Stimulated activated memory B cell treated with anti-CD40 and anti-IgM and Interleukin-4, amounts not matched to agents 10 μg/mL and 1 μg/mL and 100 μg/mL, for 72 hours (primary cell): ENCODE measurements around the gene EFNB3.

Source experiments
- ATAC-seq: fragments of 150-1000 bp; cut with Tn5 transposase; 2 replicates; pipeline ENCODE4 v1.10.0; 2021
- H3K27ac Mint-ChIP-seq: one replicate; pipeline ENCODE4 v1.8.0; 2022; ENCODE audit warnings: mild to moderate bottlenecking, mixed read lengths
- H3K27me3 Mint-ChIP-seq: one replicate; pipeline ENCODE4 v1.8.0; 2022; ENCODE audit warnings: mixed read lengths
- H3K36me3 Mint-ChIP-seq: one replicate; pipeline ENCODE4 v1.8.0; 2022; ENCODE audit warnings: mixed read lengths
- H3K4me1 Mint-ChIP-seq: one replicate; pipeline ENCODE4 v1.8.0; 2022; ENCODE audit warnings: mixed read lengths
- H3K4me3 Mint-ChIP-seq: one replicate; pipeline ENCODE4 v1.8.0; 2022; ENCODE audit warnings: mild to moderate bottlenecking, moderate library complexity, mixed read lengths
- H3K9me3 Mint-ChIP-seq: one replicate; pipeline ENCODE4 v1.8.0; 2022; ENCODE audit warnings: mixed read lengths

The EFNB3 gene

DNA sequence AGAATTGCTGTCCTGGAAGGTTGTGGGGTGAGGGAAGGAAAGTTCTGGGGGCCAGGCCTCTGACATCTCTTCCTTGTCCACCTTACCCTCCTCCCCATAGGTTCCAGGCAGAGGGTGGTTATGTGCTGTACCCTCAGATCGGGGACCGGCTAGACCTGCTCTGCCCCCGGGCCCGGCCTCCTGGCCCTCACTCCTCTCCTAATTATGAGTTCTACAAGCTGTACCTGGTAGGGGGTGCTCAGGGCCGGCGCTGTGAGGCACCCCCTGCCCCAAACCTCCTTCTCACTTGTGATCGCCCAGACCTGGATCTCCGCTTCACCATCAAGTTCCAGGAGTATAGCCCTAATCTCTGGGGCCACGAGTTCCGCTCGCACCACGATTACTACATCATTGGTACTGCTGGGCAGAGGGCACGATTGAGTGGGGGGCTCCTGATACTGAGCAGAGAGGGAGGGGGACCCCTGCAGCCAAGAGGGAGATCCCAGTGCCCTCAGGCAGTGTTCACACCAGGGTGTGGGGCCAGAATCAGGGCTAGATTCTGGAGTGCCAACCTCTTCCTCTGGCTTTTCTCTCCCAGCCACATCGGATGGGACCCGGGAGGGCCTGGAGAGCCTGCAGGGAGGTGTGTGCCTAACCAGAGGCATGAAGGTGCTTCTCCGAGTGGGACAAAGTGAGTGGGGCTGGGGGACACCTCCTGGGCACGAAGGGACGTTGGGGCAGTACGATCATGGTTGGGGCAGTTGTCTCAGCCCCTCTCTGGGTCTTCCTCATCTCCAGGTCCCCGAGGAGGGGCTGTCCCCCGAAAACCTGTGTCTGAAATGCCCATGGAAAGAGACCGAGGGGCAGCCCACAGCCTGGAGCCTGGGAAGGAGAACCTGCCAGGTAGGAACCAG lies 3.1 kb downstream of the EFNB3 start:
- no peaks in the 10 kb centered on the region for H3K9me3 Mint-ChIP-seq
- no peak overlapping the region for H3K27ac Mint-ChIP-seq
- H3K27me3 Mint-ChIP-seq: peaks cover 89% of the 10 kb centered on the region
- H3K4me3 Mint-ChIP-seq: no peak overlapping the region
- no peak for ATAC-seq
- peaks cover 6% of the 10 kb centered on the region for H3K36me3 Mint-ChIP-seq
- peaks cover 33% of the 10 kb centered on the region for H3K4me1 Mint-ChIP-seq

DNA sequence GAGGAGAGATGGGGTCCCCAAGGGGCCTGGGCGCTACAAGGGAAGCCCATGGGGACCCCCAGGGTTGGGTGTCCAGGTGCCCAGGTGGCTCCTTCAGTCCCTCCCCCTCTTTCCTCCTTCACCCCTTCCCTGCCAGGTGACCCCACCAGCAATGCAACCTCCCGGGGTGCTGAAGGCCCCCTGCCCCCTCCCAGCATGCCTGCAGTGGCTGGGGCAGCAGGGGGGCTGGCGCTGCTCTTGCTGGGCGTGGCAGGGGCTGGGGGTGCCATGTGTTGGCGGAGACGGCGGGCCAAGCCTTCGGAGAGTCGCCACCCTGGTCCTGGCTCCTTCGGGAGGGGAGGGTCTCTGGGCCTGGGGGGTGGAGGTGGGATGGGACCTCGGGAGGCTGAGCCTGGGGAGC lies 4.0 kb downstream of the EFNB3 start:
- peaks cover 23% of the 10 kb centered on the region for H3K4me1 Mint-ChIP-seq
- no peak for ATAC-seq
- H3K4me3 Mint-ChIP-seq: no peak overlapping the region
- peaks cover 89% of the 10 kb centered on the region for H3K27me3 Mint-ChIP-seq
- H3K9me3 Mint-ChIP-seq: no peaks in the 10 kb centered on the region
- H3K27ac Mint-ChIP-seq: no peak overlapping the region
- no peaks in the 10 kb centered on the region for H3K36me3 Mint-ChIP-seq

DNA sequence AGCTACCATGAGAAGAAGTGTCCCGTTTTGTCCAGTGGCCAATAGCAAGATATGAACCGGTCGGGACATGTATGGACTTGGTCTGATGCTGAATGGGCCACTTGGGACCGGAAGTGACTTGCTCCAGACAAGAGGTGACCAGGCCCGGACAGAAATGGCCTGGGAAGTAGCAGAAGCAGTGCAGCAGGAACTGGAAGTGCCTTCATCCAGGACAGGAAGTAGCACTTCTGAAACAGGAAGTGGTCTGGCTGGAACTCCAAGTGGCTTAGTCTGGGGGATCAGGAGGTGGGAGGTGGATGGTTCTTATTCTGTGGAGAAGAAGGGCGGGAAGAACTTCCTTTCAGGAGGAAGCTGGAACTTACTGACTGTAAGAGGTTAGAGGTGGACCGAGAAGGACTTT lies 5.3 kb downstream of the EFNB3 start:
- ATAC-seq: no peak
- Mint-ChIP-seq H3K9me3 (no peaks in the 10 kb centered on the region), H3K36me3 (no peaks in the 10 kb centered on the region), H3K27me3 (peaks cover 91% of the 10 kb centered on the region), H3K4me1 (peaks cover 14% of the 10 kb centered on the region), H3K4me3 (no peak overlapping the region), H3K27ac (no peak overlapping the region)

DNA sequence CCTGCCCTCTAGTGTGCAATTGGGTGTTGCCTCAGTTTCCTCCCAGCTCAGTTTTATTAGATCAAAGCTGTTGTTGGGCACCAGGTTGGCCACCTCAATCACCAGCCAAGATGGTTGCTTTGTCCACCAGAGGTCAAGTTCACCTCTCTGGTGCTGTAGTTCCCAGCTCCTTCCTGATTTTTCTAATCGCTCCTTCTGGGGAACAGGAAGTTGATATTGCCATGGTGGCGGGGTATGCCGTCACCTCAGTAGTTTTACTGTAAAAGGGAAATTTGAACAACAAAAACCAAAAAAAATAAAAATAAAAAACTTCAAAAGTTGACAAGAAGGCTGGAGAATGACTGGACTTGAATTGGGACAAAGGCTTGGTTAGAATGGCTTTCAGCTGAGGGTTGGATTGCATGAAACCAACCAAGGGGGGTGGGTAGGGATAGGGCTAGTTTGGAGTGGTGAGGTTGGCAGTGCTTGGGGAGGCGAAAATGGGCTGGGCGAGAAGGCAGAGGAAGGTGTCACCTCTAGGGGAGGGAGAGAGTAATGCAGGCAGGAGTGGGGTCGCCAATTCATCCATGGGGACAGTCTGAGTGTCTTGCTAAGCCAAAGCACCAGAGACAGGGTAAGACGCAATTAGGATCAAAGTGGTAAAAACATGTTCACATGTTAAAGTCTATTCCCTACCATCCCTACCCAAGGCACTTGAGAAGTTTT lies 6.2 kb downstream of the EFNB3 start:
- no peak overlapping the region for H3K4me3 Mint-ChIP-seq
- no peak overlapping the region for H3K27ac Mint-ChIP-seq
- no peak for ATAC-seq
- no peaks in the 10 kb centered on the region for H3K36me3 Mint-ChIP-seq
- peaks cover 91% of the 10 kb centered on the region for H3K27me3 Mint-ChIP-seq
- H3K9me3 Mint-ChIP-seq: no peaks in the 10 kb centered on the region
- H3K4me1 Mint-ChIP-seq: peaks cover 9% of the 10 kb centered on the region

DNA sequence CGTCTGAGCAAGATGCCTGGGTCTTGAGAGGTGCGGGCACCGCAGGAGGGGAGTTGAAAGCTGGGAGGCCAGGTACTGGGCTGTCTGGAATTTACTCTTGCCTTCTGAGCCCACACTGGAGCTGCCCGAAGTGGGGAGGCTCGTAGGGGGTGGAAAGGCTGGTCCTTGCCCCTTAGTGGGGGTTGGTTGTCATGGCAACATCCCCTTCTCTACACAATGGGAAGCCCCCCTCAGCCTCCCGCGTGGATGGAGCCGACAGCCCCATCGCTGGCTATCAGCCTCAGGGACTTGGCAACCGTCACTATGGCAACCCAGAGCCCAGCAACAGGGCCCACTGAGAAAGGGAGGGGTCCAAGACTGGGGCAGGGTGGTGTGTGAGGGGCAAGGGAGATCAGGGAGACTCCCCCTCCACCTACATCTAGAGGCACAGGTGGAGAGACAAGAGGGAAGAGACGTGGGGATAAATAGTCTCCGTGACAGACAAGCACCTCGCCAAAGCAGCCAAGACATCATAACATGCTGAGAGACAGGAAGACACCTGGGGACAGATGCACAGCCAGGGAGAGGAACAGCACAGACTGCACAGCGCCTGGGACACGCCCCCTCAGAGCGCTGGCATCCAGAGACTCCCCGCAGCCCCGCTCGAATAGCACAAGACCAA lies 7.2 kb downstream of the EFNB3 start:
- Mint-ChIP-seq H3K4me3 (no peak overlapping the region), H3K27me3 (peaks cover 91% of the 10 kb centered on the region), H3K4me1 (peaks cover 19% of the 10 kb centered on the region), H3K27ac (no peak overlapping the region), H3K36me3 (no peaks in the 10 kb centered on the region), H3K9me3 (no peaks in the 10 kb centered on the region)
- ATAC-seq: no peak

DNA sequence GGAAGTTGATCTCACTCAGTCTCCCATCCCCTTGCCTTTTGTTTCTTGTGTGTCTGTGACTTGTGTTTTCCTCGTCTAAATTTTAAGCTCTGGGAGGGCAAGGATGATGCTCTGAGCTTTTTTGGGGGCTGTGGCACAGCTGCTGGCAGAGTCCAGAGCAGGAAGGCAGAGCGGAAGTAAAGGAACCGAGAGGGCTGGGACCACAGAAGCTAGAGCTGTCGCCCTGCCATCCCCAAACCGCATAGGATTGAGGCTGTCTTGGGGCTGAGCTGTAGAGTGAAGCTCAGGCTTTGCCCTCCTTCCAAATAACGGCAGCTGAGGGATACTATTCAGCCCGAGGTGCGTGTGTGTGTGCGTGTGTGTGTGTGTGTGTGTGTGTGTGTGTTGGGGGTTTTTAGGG lies 8.8 kb downstream of the EFNB3 start:
- H3K36me3 Mint-ChIP-seq: no peaks in the 10 kb centered on the region
- H3K27me3 Mint-ChIP-seq: peaks cover 94% of the 10 kb centered on the region
- ATAC-seq: no peak
- H3K9me3 Mint-ChIP-seq: no peaks in the 10 kb centered on the region
- peaks cover 32% of the 10 kb centered on the region for H3K4me1 Mint-ChIP-seq
- no peak overlapping the region for H3K27ac Mint-ChIP-seq
- no peak overlapping the region for H3K4me3 Mint-ChIP-seq

DNA sequence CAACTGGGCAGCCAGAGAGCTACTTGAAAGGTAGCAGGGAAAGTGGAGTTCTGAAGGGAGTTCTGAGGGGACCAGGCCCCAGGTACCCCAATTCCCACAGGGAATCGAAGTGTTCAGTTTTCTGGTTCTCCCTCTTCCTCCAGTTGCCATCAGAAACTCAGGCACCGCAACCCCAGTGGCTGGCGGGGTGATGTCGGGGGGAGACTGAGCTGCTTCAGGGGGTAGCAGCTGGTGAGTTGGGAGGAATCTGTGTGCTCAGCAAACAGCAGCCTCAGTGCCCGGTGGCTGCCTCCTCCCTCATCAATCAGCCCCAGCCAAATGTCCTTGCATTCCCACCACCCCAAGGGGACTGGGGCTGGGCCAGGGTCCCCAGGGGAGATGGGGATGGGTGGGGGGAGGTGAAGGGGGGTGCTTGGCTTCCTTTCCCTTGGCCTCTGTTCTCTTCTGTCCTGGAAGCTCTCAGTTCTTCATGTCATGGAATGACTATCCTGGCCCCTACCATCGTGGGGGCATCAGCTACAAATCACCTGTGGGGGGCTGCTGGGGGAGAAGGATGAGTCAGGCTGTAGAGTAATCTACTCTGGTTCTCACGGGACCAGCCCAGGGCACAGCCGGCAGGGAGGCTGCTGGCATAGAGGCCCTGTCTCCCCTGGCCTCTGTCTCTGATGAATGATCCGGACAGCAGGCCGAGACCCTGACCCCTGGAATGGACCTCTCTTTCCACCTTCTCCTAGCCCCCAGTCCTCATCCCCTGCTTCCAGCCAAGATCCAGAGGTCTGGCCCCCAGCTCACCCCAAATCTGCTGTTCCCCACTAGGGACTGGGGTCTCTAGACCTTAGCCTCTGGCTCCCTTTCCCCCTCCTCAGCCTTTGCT lies 10.0 kb downstream of the EFNB3 start:
- Mint-ChIP-seq H3K36me3 (no peaks in the 10 kb centered on the region), H3K27me3 (peaks cover 95% of the 10 kb centered on the region), H3K4me3 (no peak overlapping the region)

DNA sequence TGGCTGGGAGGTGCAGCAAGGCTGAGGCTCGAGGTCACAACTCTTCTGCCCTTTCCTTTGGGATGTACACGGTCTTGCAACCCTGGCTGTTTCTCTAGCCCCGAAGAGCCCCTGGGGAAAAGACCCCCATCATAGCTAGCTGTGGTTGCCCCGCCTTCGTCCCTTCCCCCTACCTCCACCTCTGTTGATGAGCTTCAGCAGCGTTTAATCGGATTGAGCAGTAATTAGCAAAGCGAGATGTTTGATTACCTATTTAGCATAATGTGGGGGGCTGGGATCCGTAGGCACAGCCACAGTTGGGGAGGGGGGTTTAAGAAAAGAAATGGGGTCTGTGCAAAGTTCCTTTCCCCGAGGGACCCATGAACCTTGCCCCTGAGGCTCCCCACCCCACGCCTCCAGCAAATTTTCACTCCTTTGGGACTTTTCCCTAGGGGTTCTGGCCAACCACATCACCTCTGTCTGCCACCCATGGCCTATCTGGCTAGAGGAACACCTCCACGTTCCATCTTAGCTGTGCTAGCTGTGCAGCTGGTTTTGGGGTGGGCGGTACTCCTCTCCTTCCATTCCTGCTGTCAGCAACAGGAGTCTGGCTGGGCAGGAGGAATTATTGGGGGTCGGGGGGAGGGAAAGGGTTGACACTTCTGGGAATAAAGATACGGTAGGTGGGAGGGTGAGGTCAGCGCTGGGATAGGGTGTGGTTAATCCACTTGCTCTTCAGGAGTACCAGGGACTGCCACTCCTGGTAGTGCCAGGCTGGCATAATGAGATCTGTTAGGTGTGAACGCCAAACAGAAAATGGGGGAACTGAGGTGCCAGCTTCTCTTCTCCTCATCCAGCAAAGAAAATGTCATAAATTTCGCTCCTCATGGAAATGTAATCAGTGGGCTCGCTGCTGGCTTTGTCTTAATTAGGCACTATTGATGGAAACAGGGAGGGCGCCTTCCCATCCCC lies 11.2 kb downstream of the EFNB3 start:
- H3K27me3 Mint-ChIP-seq: peaks cover 96% of the 10 kb centered on the region
- ATAC-seq: no peak
- no peaks in the 10 kb centered on the region for H3K36me3 Mint-ChIP-seq
- H3K4me1 Mint-ChIP-seq: peaks cover 24% of the 10 kb centered on the region
- no peak overlapping the region for H3K27ac Mint-ChIP-seq
- no peak overlapping the region for H3K4me3 Mint-ChIP-seq
- H3K9me3 Mint-ChIP-seq: no peaks in the 10 kb centered on the region

More for the DNA sequence above, 10.0 kb downstream of the EFNB3 start:
- H3K27ac Mint-ChIP-seq: no peak overlapping the region
- ATAC-seq: no peak
- H3K4me1 Mint-ChIP-seq: peaks cover 29% of the 10 kb centered on the region
- no peaks in the 10 kb centered on the region for H3K9me3 Mint-ChIP-seq

DNA sequence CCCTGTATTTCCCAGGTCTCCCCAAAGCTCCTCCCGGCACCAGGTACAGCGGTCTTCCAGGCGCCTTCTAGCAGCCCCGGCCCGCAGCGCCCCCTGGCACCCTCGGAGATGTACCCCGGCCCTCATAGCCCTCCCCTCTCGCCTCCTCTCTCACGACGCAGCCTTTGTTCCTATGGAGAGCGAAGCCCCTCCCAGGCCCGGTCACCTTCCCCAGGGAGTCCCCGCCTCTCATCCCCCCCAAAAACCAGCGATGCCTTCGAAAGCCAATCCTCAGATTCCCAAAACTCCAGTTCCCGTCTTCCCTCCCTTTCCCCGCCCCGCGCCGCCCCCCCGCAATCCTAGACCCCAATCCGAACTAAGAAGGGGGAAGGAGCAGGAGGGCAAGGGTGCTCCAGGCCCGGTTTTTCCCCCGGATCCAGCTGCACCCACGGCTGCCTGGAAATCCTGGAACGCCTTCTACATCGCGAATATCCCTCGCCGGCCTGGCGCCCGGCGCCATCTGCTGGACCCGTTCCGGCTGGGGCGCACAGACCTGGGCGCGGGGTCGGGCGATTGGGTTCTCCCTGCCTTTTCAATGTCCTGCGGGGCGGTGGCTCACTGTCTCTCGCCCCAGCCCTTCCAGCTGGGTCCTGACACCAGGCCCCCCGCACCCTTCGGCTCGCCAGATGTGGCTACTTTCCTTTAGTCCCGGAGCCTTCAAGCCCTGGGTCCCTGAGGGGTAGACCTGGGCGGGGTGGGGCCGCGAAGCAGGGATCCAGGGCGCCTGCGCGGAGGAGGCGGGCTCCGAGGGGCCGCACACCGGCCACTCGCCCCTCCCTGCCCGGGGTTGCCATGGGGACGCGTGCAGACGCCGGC lies 12.1 kb downstream of the EFNB3 start, which contains the start of gene DNAH2:
TSS of gene DNAH2 (plus strand) at position 844 of the 855 bp plus-strand sequence. CDS start 1,991 bp downstream, outside the sequence.
- peak; percentile 77 for ATAC-seq
- no peaks in the 10 kb centered on the region for H3K36me3 Mint-ChIP-seq
- H3K27me3 Mint-ChIP-seq: peaks cover 96% of the 10 kb centered on the region
- peak within 1 kb of the TSS; percentile 82 for H3K4me3 Mint-ChIP-seq
- H3K9me3 Mint-ChIP-seq: no peaks in the 10 kb centered on the region
- H3K4me1 Mint-ChIP-seq: peaks cover 24% of the 10 kb centered on the region
- H3K27ac Mint-ChIP-seq: no peak within 1 kb of the TSS

DNA sequence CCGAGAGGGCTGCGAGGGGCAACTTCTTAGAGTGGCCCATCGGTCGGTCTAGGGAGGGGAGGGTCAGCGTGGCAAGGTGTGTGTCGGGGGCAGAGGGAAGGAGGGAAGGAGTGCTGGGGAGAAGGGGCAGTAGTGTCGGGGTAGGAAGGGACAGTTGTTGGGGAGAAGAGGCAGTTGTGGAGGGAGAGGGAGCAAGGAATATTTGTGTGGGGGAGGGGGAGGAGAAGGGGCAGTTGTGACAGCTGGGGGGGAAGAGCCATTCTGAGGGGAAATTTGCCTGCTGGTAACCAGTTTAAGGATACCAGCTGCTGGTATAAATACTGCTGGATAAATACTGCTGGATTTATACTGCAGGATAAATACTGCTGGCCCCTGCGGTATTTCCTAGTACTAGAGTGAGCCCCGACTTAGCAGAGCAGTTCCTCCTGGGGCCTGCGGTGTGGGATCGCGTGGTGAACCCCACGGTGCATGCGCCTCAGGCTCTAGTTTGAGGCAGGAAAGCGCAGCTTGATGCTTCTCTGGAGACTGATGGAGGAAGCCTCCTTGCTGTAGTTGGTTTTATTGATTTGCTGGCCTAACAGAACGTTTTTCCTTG lies 12.9 kb downstream of the EFNB3 start:
- H3K27me3 Mint-ChIP-seq: peaks cover 96% of the 10 kb centered on the region
- H3K4me3 Mint-ChIP-seq: peak overlapping the region; percentile 82
- no peaks in the 10 kb centered on the region for H3K9me3 Mint-ChIP-seq
- no peak overlapping the region for H3K27ac Mint-ChIP-seq
- peaks cover 24% of the 10 kb centered on the region for H3K4me1 Mint-ChIP-seq
- ATAC-seq: peak; percentile 68
- H3K36me3 Mint-ChIP-seq: no peaks in the 10 kb centered on the region

DNA sequence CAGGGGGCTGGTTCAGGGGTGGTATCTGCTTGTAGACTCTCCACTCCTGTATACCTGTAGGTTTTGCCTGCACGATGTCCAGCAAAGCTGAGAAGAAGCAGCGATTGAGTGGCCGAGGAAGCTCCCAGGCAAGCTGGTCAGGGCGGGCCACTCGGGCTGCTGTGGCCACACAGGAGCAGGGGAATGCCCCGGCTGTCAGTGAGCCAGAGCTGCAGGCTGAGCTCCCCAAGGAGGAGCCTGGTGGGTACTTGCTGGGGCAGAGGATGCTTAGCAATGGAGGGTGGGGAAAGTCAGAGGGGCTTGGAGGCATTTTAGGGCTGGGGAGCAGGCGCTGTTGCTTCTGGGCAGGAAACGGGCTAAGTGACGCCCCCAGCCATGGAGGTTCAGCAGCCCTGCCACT lies 14.7 kb downstream of the EFNB3 start:
- no peaks in the 10 kb centered on the region for H3K9me3 Mint-ChIP-seq
- H3K27me3 Mint-ChIP-seq: peaks cover 91% of the 10 kb centered on the region
- H3K36me3 Mint-ChIP-seq: no peaks in the 10 kb centered on the region
- H3K4me1 Mint-ChIP-seq: peaks cover 24% of the 10 kb centered on the region
- H3K4me3 Mint-ChIP-seq: no peak overlapping the region
- ATAC-seq: no peak
- H3K27ac Mint-ChIP-seq: no peak overlapping the region

DNA sequence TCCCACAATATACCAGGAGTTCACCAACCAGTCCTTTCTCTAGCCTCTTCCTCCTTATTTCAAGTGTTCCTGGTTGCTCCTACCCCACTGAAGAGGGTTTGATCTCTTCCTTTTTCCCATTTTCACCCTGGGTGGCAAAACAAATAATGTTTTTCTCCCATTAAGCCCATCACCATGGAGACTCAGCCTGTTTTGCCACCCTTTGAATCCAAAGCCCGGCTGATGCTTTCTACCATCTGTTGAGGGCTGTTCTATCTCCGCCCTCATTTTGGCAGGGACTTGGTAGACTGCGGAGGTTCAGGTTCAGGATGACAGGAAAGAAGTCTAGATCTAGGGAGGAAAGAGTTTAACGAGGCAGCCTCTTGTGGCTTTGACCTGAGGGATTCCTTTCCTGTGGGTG lies 15.1 kb downstream of the EFNB3 start:
- Mint-ChIP-seq H3K27ac (no peak overlapping the region), H3K9me3 (no peaks in the 10 kb centered on the region), H3K4me1 (peaks cover 24% of the 10 kb centered on the region), H3K4me3 (no peak overlapping the region), H3K36me3 (no peaks in the 10 kb centered on the region), H3K27me3 (peaks cover 86% of the 10 kb centered on the region)
- no peak for ATAC-seq

DNA sequence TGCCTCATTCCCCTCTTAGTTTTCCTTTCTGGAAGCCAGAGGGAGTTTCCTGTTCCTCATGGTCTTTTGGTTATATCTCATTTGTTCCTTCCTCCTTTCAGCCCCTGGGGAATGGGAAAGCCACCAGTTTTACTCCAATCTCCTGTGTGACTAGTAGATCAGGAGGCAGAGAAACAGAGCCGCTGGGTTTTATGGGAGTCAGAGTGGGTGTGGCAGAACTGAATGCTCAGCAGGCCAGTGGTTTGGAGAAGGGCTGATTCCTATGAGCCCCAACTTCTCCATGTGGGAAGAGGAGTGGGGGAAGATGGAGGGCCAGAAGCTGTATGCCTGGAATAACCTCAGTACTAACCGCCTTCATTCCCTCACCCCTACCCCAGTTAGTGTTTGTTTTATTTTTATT lies 16.6 kb downstream of the EFNB3 start:
- no peak overlapping the region for H3K27ac Mint-ChIP-seq
- peaks cover 78% of the 10 kb centered on the region for H3K27me3 Mint-ChIP-seq
- H3K4me3 Mint-ChIP-seq: no peak overlapping the region
- H3K9me3 Mint-ChIP-seq: no peaks in the 10 kb centered on the region
- H3K36me3 Mint-ChIP-seq: no peaks in the 10 kb centered on the region
- no peak for ATAC-seq
- peaks cover 19% of the 10 kb centered on the region for H3K4me1 Mint-ChIP-seq
